Keratinocyte (primary cell): ENCODE measurements around the gene RTN4IP1.

ENCODE experiments used
- CTCF ChIP-seq, 3 experiments: IDR thresholded peaks in 1 of 3; conservative IDR thresholded peaks in 1 of 3; optimal IDR thresholded peaks in 1 of 3; 2 replicates in 2 of 3; 3 replicates in 1 of 3; pipeline versions ENCODE3 to v1.5.1; 2011; ENCODE audit warnings: low read length in 3 of 3, mild to moderate bottlenecking in 3 of 3, moderate library complexity in 2 of 3, control low read depth in 1 of 3, inconsistent platforms in 1 of 3; ENCODE audit not compliant: insufficient read depth in 2 of 3; ENCODE audit errors: extremely low read depth in 1 of 3
- EZH2 ChIP-seq: IDR thresholded peaks from one replicate; pipeline ENCODE4 v1.6.1; 2012; ENCODE audit warnings: inconsistent platforms, mild to moderate bottlenecking, low read length, moderate library complexity

GRCh38 chr6:106614592-106615257 is 14.6 kb downstream of the RTN4IP1 start:
- no peak for TF ChIP-seq CTCF (optimal IDR thresholded peaks at IDR 0.05 in 1 of 3, IDR thresholded peaks at IDR 0.05 in 1 of 3, conservative IDR thresholded peaks at IDR 0.05 in 1 of 3; ENCODE audit: extremely low read depth in 1 of 3, insufficient read depth in 2 of 3, low read length in 3 of 3)
- no peak for TF ChIP-seq EZH2
